ENCODE measurements around the gene TTC39B.
A peak's percentile ranks its signal among the peaks of the same experiment; 100 is the strongest.

TTC39B gene

GRCh38 chr9:15158064-15158463 is 149.0 kb downstream of the TTC39B start:
- no peak for DNase-seq

- no peak for DNase-seq
Measured at GRCh38 chr9:15157381-15157780, 149.6 kb downstream of the TTC39B start.

- no peak for DNase-seq
Measured at GRCh38 chr9:15156241-15156640, 150.8 kb downstream of the TTC39B start.

- no peak for DNase-seq
Measured at GRCh38 chr9:15155826-15156225, 151.2 kb downstream of the TTC39B start.

GRCh38 chr9:15155323-15155722 is 151.7 kb downstream of the TTC39B start:
- no peak for DNase-seq

- no peak for DNase-seq
Measured at GRCh38 chr9:15154677-15155076, 152.3 kb downstream of the TTC39B start.

- no peak for DNase-seq
Measured at GRCh38 chr9:15153961-15154360, 153.1 kb downstream of the TTC39B start.

- DNase-seq: no peak
Measured at GRCh38 chr9:15150939-15151338, 156.1 kb downstream of the TTC39B start.

- no peak for DNase-seq
Measured at GRCh38 chr9:15149450-15149849, 157.6 kb downstream of the TTC39B start.

GRCh38 chr9:15146268-15146700 is 160.7 kb downstream of the TTC39B start:
- no peak for DNase-seq

- DNase-seq: peak; percentile 8
Measured at GRCh38 chr9:15144622-15145061, 162.4 kb downstream of the TTC39B start.

- DNase-seq: no peak
Measured at GRCh38 chr9:15142878-15143534, 164.0 kb downstream of the TTC39B start.

- no peak for DNase-seq
Measured at GRCh38 chr9:15140051-15140450, 167.0 kb downstream of the TTC39B start.

- no peak for DNase-seq
Measured at GRCh38 chr9:15139469-15139868, 167.5 kb downstream of the TTC39B start.

GRCh38 chr9:15138357-15138686 is 168.7 kb downstream of the TTC39B start:
- no peak for DNase-seq

- no peak for DNase-seq
Measured at GRCh38 chr9:15137658-15138356, 169.2 kb downstream of the TTC39B start.

- DNase-seq: no peak
Measured at GRCh38 chr9:15137089-15137488, 169.9 kb downstream of the TTC39B start.

- peak; percentile 19 for DNase-seq
Measured at GRCh38 chr9:15136646-15137045, 170.4 kb downstream of the TTC39B start.

- DNase-seq: peak; percentile 23
Measured at GRCh38 chr9:15135164-15135792, 171.7 kb downstream of the TTC39B start.

- no peak for DNase-seq
Measured at GRCh38 chr9:15133488-15133887, 173.5 kb downstream of the TTC39B start.

- no peak for DNase-seq
Measured at GRCh38 chr9:15132091-15132490, 174.9 kb downstream of the TTC39B start.

GRCh38 chr9:15131094-15131493 is 175.9 kb downstream of the TTC39B start:
- DNase-seq: no peak

- no peak for DNase-seq
Measured at GRCh38 chr9:15127831-15128230, 179.2 kb downstream of the TTC39B start.

GRCh38 chr9:15121630-15122029 is 185.4 kb downstream of the TTC39B start:
- DNase-seq: no peak

Measured in stimulated activated CD4-positive, alpha-beta T cell treated with anti-CD3 and anti-CD28 coated beads, Interleukin-1b, Interleukin-23, amount 100 ng/mL, for 48 hours (primary cell).